ENCODE measurements around the gene SLC2A11.

The SLC2A11 gene

DNA sequence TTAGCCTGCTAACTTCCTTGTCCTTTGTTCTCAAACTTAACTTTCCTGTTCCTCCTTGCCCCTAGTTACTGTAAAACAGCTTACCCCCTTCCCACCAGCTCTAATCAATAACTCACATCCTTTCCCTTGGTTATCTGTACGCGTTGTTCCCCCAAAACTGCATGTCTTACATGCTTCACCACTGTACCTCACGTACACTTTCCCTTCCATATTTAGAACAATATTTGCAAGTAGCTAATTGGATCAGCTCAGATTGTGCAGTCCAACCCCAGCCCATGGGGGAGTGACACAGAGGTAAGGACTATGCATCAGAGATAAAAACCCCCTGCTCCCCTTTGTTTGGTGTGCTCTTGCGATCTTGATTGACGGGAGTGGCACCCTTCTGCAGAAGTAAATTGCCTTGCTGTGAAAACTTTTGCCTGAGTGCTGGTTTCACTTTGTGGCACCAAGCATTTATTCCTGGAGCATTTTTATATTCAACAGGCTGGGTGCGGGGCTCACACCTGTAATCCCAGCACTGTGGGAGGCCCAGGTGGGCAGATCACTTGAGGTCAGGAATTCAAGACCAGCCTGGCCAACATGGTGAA lies 67.4 kb downstream of the SLC2A11 start:
- Histone ChIP-seq H3K4me1 (ENCODE audit: insufficient read depth, poor library complexity, severe bottlenecking) (no peaks in the 10 kb centered on the region), H3K27ac (ENCODE audit: poor library complexity, severe bottlenecking) (no peak overlapping the region), H3K9me3 (ENCODE audit: severe bottlenecking) (no peaks in the 10 kb centered on the region), H3K36me3 (ENCODE audit: low read depth) (peaks cover 68% of the 10 kb centered on the region), H3K27me3 (ENCODE audit: insufficient read depth, poor library complexity, severe bottlenecking) (no peaks in the 10 kb centered on the region), H3K4me3 (ENCODE audit: severe bottlenecking) (no peak overlapping the region)
- no peak for ATAC-seq (ENCODE audit: low read depth)
- TF ChIP-seq, protein P1, sequence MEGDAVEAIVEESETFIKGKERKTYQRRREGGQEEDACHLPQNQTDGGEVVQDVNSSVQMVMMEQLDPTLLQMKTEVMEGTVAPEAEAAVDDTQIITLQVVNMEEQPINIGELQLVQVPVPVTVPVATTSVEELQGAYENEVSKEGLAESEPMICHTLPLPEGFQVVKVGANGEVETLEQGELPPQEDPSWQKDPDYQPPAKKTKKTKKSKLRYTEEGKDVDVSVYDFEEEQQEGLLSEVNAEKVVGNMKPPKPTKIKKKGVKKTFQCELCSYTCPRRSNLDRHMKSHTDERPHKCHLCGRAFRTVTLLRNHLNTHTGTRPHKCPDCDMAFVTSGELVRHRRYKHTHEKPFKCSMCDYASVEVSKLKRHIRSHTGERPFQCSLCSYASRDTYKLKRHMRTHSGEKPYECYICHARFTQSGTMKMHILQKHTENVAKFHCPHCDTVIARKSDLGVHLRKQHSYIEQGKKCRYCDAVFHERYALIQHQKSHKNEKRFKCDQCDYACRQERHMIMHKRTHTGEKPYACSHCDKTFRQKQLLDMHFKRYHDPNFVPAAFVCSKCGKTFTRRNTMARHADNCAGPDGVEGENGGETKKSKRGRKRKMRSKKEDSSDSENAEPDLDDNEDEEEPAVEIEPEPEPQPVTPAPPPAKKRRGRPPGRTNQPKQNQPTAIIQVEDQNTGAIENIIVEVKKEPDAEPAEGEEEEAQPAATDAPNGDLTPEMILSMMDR (IDR thresholded peaks at IDR 0.05; ENCODE audit: poor library complexity, severe bottlenecking), result no peak
- no peak for DNase-seq (ENCODE audit: low spot score)

GRCh38 chr22:23926561-23926960 lies 68.9 kb downstream of the SLC2A11 start:
- H3K4me1 ChIP-seq (ENCODE audit: insufficient read depth, poor library complexity, severe bottlenecking), result no peaks in the 10 kb centered on the region
- peaks cover 82% of the 10 kb centered on the region for H3K36me3 ChIP-seq (ENCODE audit: low read depth)
- H3K27ac ChIP-seq (ENCODE audit: poor library complexity, severe bottlenecking), result no peak overlapping the region
- no peaks in the 10 kb centered on the region for H3K9me3 ChIP-seq (ENCODE audit: severe bottlenecking)
- H3K4me3 ChIP-seq (ENCODE audit: severe bottlenecking), result no peak overlapping the region
- ATAC-seq (ENCODE audit: low read depth) (no peak), DNase-seq (ENCODE audit: low spot score) (no peak)
- no peaks in the 10 kb centered on the region for H3K27me3 ChIP-seq (ENCODE audit: insufficient read depth, poor library complexity, severe bottlenecking)
- TF ChIP-seq, protein P1 (IDR thresholded peaks at IDR 0.05; ENCODE audit: poor library complexity, severe bottlenecking), result no peak
